C4-2B (cell line): ENCODE results near the gene SYNPO2.

Experiments used
- H3K27ac ChIP-seq: fragments of 450-650 bp; 2 replicates; pipeline ENCODE4 v1.5.1; 2017
- ZFX ChIP-seq: fragments of 450-650 bp; IDR thresholded peaks from 2 replicates; pipeline ENCODE4 v1.6.1; 2017
- TF ChIP-seq, protein P1 (sequence below): fragments of 450-650 bp; conservative IDR thresholded peaks from 2 replicates; pipeline ENCODE4 v1.5.1; 2017; ENCODE audit warnings: mild to moderate bottlenecking

Gene SYNPO2

GRCh38 chr4:118884716-118885115 is 3.9 kb upstream of the SYNPO2 start:
- TF ChIP-seq, protein P1, sequence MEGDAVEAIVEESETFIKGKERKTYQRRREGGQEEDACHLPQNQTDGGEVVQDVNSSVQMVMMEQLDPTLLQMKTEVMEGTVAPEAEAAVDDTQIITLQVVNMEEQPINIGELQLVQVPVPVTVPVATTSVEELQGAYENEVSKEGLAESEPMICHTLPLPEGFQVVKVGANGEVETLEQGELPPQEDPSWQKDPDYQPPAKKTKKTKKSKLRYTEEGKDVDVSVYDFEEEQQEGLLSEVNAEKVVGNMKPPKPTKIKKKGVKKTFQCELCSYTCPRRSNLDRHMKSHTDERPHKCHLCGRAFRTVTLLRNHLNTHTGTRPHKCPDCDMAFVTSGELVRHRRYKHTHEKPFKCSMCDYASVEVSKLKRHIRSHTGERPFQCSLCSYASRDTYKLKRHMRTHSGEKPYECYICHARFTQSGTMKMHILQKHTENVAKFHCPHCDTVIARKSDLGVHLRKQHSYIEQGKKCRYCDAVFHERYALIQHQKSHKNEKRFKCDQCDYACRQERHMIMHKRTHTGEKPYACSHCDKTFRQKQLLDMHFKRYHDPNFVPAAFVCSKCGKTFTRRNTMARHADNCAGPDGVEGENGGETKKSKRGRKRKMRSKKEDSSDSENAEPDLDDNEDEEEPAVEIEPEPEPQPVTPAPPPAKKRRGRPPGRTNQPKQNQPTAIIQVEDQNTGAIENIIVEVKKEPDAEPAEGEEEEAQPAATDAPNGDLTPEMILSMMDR: no peak
- TF ChIP-seq ZFX: no peak
- H3K27ac ChIP-seq: no peak overlapping the region

- TF ChIP-seq, protein P1: no peak
- TF ChIP-seq ZFX: no peak
- H3K27ac ChIP-seq: no peak overlapping the region
Measured at GRCh38 chr4:118889312-118889691, 648 bp downstream of the SYNPO2 start.

DNA sequence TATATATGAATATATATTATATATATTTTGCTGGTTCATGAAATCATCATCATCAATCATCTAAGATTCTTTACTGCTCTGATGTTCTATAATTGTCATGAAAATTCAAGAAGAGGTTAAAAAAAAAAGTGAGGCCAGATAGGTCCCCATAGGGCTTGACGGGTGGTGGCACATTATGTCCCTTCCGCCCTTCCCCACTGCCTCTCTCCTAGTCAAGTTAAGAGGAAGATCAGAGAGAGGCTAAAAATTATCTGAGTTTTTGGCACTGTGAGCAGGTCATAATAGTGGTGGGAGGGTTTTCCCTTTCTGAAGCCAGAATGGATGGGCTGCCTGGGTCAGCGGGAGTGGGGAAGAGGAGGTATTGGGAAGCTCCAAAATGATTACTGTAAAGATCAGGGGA is 5.4 kb downstream of the SYNPO2 start:
- no peak overlapping the region for H3K27ac ChIP-seq
- TF ChIP-seq, protein P1: no peak
- no peak for TF ChIP-seq ZFX

DNA sequence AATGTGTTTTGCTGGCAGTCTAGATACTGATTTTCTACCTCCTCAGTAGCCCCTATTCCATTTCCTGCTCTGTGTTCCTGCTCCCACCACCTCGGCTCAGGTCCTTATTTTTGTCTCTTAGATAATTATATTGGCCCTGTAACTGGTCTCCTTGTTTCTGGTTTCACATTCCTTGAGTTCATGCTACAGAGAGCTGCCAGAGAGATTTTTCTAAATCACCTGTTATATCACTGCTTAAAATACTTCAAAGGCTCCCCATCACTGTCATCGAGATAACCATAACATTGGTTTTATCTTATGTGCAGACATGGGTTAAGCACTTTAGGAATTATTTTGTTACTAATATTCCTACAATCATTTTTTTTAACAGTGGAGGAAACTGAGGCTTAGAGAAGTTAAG is 9.6 kb downstream of the SYNPO2 start:
- H3K27ac ChIP-seq: no peak overlapping the region

DNA sequence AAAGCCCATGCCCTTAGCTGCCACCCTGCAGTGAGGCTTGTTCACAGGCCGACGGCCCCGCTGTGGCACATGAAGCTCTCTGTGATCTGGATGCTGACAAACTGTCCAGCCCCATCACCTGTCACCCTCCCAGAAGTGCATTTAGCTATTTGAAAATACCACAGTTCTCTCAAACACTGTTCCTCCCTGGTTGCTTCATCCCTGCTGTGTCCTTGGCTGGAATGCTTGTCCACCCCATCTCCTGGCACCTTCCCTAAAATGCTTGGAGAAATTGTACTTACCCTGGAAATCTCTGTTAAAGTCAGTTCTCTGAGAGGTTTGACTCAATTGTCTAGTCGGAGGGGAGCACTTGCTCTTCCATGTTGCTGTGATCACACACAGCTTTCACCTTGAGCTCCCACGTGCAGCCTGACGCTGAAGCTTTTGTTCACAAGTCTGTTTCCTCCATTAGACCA is 10.1 kb downstream of the SYNPO2 start:
- no peak overlapping the region for H3K27ac ChIP-seq
- TF ChIP-seq, protein P1: no peak

More for the DNA sequence above, 9.6 kb downstream of the SYNPO2 start:
- no peak for TF ChIP-seq ZFX
- TF ChIP-seq, protein P1: no peak

DNA sequence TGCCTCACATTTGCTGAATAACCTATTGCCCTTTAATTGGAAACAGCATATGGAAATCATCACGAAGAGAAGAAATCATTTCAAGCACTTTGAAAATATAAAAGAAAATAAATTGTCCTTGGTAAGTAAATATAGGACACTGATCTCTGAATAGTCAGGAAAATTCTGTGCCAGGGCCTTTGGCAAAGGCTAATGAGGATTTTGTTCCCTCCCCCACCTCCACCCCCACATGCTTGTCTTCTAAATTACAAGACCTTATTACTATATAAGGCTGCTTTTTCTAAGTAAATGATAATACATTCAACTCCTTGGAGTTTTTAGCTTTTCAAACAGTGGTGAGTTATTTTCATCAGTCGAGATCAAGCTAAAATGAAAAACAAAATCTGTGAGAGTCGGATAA is 15.8 kb downstream of the SYNPO2 start:
- no peak overlapping the region for H3K27ac ChIP-seq
- TF ChIP-seq, protein P1: no peak
- TF ChIP-seq ZFX: no peak

DNA sequence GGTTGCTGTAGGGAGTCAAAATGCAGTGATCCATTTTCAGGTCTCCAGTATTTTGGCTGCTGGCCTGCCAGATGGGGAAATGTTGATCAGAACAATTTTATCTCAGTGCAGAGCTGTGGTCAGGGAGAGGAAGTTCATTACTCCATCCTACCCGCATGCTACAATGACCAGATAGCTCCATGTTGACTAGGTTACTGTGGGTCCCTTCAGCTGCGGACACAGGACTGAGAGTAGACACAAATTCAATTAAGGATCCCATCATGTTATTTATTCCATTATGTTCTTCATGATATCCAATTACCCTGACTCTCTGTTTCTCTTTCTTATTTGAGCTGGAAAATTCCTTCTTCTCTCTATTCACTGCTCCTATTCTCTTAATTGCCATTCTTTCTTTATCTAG is 16.3 kb downstream of the SYNPO2 start:
- no peak for TF ChIP-seq ZFX
- TF ChIP-seq, protein P1: no peak
- H3K27ac ChIP-seq: no peak overlapping the region
